ENCODE results near the gene LEMD2. TPM values are rescaled to one million over a fixed set of nuclear protein-coding genes. Genes with fewer than 3 reads are reported as not detected.
A peak's percentile ranks its signal among the peaks of the same experiment; 100 is the strongest.

Gene LEMD2
- 10 to 100 TPM; 17.8 to 28.0 (median 21.8) TPM for total RNA-seq
- long read RNA-seq, partial matches to known transcripts, result 0 of 1 reads
- long read RNA-seq, other reads (novel, unspliced or antisense), result 1 of 1 reads

- Histone ChIP-seq H3K4me1 (peaks cover 0 to 23% (median 2%) of the 10 kb centered on the region in 4 donors), H3K27ac (peak within 1 kb of the TSS; percentile 91 to 95 (median 94)), H3K36me3 (peaks cover 0 to 8% (median 2%) of the 10 kb centered on the region in 4 donors), H3K4me3 (peak within 1 kb of the TSS; percentile 81 to 97 (median 92)), H3K9me3 (no peaks in the 10 kb centered on the region), H3K27me3 (no peaks in the 10 kb centered on the region)
- TF ChIP-seq POLR2A (IDR thresholded peaks at IDR 0.05) (peak; percentile 94), CTCF (IDR thresholded peaks at IDR 0.05) (no peak)
- WGBS (ENCODE audit: insufficient coverage, low coverage, low lambda C conversion rate, missing lambda C conversion rate), result 13% methylated on average over 22 of the region's 86 CpGs
- DNase-seq (peak; percentile 94 to 95 (median 95)), ATAC-seq (peak; percentile 94 to 96 (median 96))
- intact Hi-C loops (cut with DNase I), result no loop called here
These were observed at the start of gene LEMD2 for GRCh38 chr6:33788694-33789549. LEMD2 (minus strand) TSS chr6:33789130; CDS start chr6:33789116, 14 bp downstream.

- intact Hi-C loops (cut with DNase I), result no loop called here
- ATAC-seq, result no peak
- Histone ChIP-seq H3K27ac (no peak overlapping the region), H3K36me3 (no peaks in the 10 kb centered on the region), H3K9me3 (no peaks in the 10 kb centered on the region), H3K4me1 (peaks cover 0 to 12% (median 0%) of the 10 kb centered on the region in 4 donors), H3K4me3 (no peak overlapping the region), H3K27me3 (no peaks in the 10 kb centered on the region)
- 47% methylated on average over 6 of the region's 12 CpGs for WGBS (ENCODE audit: insufficient coverage, low coverage, low lambda C conversion rate, missing lambda C conversion rate)
- DNase-seq, result no peak
- TF ChIP-seq CTCF (IDR thresholded peaks at IDR 0.05) (no peak), POLR2A (IDR thresholded peaks at IDR 0.05) (no peak)
These were observed 49.2 kb upstream of the LEMD2 start for GRCh38 chr6:33837971-33838665.

GRCh38 chr6:33836806-33837469 is 48.0 kb upstream of the LEMD2 start:
- ATAC-seq, result no peak
- intact Hi-C loops (cut with DNase I), result no loop called here
- WGBS (ENCODE audit: insufficient coverage, low coverage, low lambda C conversion rate, missing lambda C conversion rate), result 75% methylated on average over 1 of the region's 3 CpGs

More at GRCh38 chr6:33836806-33837469, 48.0 kb upstream of the LEMD2 start:
- H3K9me3 ChIP-seq, result no peaks in the 10 kb centered on the region
- TF ChIP-seq POLR2A (IDR thresholded peaks at IDR 0.05) (no peak), CTCF (IDR thresholded peaks at IDR 0.05) (no peak)
- H3K4me1 ChIP-seq, result peaks cover 0 to 12% (median 0%) of the 10 kb centered on the region in 4 donors
- H3K36me3 ChIP-seq, result no peaks in the 10 kb centered on the region
- no peaks in the 10 kb centered on the region for H3K27me3 ChIP-seq
- no peak overlapping the region for H3K27ac ChIP-seq
- no peak overlapping the region for H3K4me3 ChIP-seq
- DNase-seq, result no peak
